Measurements from ENCODE around the gene DOCK3.
A peak's percentile ranks its signal among the peaks of the same experiment; 100 is the strongest.
"Not testable (repeated sequence)": the region's sequence is repeated elsewhere in the genome, so short reads cannot be mapped to it uniquely, and the experiment has no call there.

Gene DOCK3

DNA sequence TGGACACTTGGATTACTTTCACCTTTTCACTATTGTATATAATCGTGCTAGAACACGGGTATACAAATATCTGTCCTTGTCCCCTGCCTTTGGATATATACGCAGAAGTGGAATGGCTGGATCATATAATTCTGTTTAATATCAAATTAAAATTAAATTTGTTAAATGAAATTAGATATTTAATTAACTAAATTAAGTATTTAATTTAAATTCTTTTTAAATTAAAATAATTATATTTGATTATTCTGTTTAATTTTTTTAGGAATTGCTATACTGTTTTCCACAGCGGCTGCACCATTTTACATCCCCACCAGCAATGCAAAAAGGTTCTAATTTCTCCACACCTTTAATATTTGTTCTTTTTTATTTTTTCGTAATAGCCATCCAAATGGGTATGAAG is 84.3 kb downstream of the DOCK3 start:
- no peak overlapping the region for H3K27ac Mint-ChIP-seq
- no peaks in the 10 kb centered on the region for H3K4me1 Mint-ChIP-seq
- DNase-seq (no peak), ATAC-seq (no peak)
- H3K27me3 Mint-ChIP-seq = peaks cover 2% of the 10 kb centered on the region
- H3K36me3 Mint-ChIP-seq (ENCODE audit: low read depth) = no peaks in the 10 kb centered on the region
- H3K9me3 Mint-ChIP-seq = peaks cover 6% of the 10 kb centered on the region
- no peak overlapping the region for H3K4me3 Mint-ChIP-seq

DNA sequence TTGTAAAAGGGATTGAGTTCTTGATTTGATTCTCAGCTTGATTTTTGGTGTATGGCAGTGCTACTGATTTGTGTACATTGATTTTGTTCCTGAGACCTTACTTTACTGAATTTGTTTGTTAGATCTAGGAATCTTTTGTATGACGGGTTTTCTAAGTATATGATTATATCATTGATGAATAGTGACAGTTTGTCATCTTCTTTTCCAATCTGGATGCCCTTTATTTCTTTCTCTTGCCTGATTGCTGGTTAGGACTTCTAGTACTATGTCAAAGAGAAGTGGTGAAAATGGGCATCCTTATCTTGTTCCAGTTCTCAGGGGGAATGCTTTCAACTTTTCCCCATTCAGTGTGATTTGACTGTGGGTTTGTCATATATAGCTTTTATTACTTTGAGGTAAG is 103.0 kb downstream of the DOCK3 start:
- no peak overlapping the region for H3K4me3 Mint-ChIP-seq
- peaks cover 9% of the 10 kb centered on the region for H3K27me3 Mint-ChIP-seq
- H3K27ac Mint-ChIP-seq = no peak overlapping the region
- H3K4me1 Mint-ChIP-seq = no peaks in the 10 kb centered on the region
- no peak for DNase-seq
- H3K9me3 Mint-ChIP-seq = peaks cover 5% of the 10 kb centered on the region
- no peak for ATAC-seq
- peaks cover 5% of the 10 kb centered on the region for H3K36me3 Mint-ChIP-seq (ENCODE audit: low read depth)

DNA sequence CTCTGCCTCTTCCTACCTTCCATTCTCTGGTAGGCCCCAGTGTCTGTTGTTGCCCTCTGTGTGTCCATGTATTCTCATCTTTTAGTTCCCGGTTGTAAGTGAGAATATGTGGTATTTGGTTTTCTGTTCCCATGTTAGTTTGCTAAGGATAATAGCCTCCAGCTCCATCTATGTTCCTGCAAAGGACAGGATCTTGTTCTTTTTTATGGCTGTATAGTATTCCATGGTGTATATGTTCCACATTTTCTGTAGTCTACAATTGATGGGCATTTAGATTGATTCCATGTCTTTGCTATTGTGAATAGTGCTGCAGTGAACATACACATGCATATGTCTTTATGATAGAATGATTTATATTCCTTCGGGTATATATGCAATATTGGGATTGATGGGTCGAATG is 107.0 kb downstream of the DOCK3 start:
- not testable (repeated sequence) for H3K4me3 Mint-ChIP-seq, H3K4me1 Mint-ChIP-seq, DNase-seq, ATAC-seq, H3K27ac Mint-ChIP-seq, H3K27me3 Mint-ChIP-seq
- H3K9me3 Mint-ChIP-seq = peaks cover 20% of the 10 kb centered on the region
- H3K36me3 Mint-ChIP-seq (ENCODE audit: low read depth) = peaks cover 14% of the 10 kb centered on the region

DNA sequence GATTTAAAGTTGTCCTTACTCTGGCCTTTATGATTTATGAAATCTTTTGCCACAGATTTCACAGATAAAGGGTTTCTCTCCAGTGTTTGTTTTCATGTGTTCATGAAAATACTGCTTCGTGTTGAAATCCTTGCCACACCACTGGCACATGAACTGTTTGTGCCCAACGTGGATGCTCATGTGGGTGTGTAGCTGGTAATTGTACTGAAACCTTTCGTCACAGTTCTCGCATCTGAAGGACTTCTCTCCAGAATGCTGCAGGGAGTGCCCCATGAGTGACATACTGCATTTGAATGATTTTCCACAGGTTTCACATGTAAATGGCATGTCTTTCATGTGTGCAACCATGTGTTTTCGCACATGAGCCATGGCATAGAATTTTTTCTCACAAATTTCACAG is 111.9 kb downstream of the DOCK3 start:
- peaks cover 14% of the 10 kb centered on the region for H3K36me3 Mint-ChIP-seq (ENCODE audit: low read depth)
- H3K27me3 Mint-ChIP-seq = no peaks in the 10 kb centered on the region
- peaks cover 19% of the 10 kb centered on the region for H3K9me3 Mint-ChIP-seq
- H3K4me3 Mint-ChIP-seq = no peak overlapping the region
- H3K27ac Mint-ChIP-seq = no peak overlapping the region
- H3K4me1 Mint-ChIP-seq = no peaks in the 10 kb centered on the region
- DNase-seq = no peak
- no peak for ATAC-seq

DNA sequence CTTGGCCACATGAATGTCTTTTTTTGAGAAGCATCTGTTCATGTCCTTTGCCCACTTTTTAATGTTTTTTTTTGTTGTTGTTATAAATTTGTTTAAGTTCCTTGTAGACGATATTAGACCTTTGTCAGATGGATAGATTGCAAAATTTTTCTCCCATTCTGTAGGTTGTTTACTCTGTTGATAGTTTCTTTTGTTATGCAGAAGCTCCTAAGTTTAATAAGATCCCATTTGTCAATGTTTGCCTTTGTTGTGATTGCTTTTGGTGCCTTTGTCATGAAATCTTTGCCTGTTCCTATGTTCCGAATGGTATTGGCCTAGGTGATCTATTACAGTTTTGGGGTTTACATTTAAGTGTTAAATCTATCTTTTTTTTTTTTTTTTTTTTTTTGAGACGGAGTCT is 116.2 kb downstream of the DOCK3 start:
- not testable (repeated sequence) for ATAC-seq; H3K27me3 Mint-ChIP-seq; H3K4me3 Mint-ChIP-seq; H3K9me3 Mint-ChIP-seq; H3K4me1 Mint-ChIP-seq; H3K36me3 Mint-ChIP-seq (ENCODE audit: low read depth); H3K27ac Mint-ChIP-seq; DNase-seq

DNA sequence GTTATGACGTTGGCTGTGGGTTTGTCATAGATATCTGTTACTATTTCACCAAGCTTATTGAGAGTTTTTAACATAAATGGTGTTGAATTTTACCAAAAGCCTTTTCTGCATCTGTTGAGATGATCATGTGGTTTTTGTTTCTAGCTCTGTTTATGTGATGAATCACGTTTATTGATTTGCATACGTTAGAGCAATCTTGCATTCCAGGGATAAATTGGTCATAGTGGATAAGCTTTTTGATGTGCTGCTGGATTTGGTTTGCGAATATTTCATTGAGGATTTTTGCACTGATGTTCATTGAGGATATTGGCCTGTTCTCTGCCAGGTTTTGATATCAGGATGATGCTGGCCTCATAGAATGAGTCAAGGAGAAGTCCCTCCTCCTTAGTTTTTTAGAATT is 117.8 kb downstream of the DOCK3 start:
- no peak for DNase-seq
- Mint-ChIP-seq H3K4me3 (no peak overlapping the region), H3K4me1 (no peaks in the 10 kb centered on the region), H3K9me3 (no peaks in the 10 kb centered on the region), H3K27me3 (peaks cover under 1% of the 10 kb centered on the region), H3K27ac (no peak overlapping the region), H3K36me3 (ENCODE audit: low read depth) (no peaks in the 10 kb centered on the region)
- no peak for ATAC-seq

DNA sequence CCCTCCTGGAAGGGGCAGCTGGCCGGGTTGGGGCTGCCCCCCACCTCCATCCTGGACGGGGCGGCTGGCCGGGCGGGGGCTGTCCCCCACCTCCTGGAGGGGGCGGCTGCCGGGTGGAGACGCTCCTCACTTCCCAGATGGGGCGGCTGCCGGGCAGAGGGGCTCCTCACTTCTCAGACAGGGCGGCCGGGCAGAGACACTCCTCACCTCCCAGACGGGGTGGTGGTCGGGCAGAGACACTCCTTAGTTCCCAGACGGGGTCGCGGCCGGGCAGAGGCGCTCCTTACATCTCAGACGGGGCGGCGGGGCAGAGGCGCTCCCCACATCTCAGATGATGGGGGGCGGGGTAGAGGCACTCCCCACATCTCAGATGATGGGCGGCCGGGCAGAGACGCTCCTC is 129.1 kb downstream of the DOCK3 start:
- H3K27ac Mint-ChIP-seq, ATAC-seq, H3K4me3 Mint-ChIP-seq, DNase-seq, H3K4me1 Mint-ChIP-seq, H3K27me3 Mint-ChIP-seq: not testable (repeated sequence)
- H3K9me3 Mint-ChIP-seq = peaks cover 41% of the 10 kb centered on the region
- peaks cover 12% of the 10 kb centered on the region for H3K36me3 Mint-ChIP-seq (ENCODE audit: low read depth)

DNA sequence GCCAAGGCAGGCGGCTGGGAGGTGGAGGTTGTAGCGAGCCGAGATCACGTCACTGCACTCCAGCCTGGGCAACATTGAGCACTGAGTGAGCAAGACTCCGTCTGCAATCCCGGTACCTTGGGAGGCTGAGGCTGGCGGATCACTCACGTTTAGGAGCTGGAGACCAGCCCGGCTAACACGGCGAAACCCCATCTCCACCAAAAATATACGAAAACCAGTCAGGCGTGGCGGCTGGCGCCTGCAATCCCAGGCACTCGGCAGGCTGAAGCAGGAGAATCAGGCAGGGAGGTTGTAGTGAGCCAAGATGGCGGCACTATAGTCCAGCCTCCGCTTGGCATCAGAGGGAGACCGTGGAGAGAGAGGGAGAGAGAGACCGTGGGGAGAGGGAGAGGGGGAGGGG is 129.6 kb downstream of the DOCK3 start:
- H3K4me1 Mint-ChIP-seq, H3K4me3 Mint-ChIP-seq, H3K27ac Mint-ChIP-seq, H3K27me3 Mint-ChIP-seq, ATAC-seq, DNase-seq: not testable (repeated sequence)
- Mint-ChIP-seq H3K36me3 (ENCODE audit: low read depth) (peaks cover 12% of the 10 kb centered on the region), H3K9me3 (peaks cover 35% of the 10 kb centered on the region)

DNA sequence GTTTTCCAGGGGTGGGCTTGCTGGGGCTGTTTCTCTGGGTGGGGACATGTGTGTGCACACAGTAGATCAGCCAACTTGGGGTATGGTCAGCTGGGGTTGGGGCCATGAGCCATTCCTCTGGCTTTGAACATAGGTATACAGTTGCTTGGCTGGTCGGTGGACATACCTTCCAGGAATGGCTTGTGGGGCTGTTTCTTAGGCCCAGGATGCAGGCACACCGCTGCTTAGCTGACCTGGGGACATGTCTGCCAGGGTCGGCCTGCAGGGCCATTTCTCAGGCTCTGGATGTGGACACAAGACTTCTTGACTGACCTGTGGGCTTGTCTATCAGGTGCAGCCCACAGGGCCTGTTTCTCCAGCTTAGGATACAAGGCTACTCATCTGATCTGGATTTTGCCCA is 130.6 kb downstream of the DOCK3 start:
- no peak for DNase-seq
- H3K27ac Mint-ChIP-seq = no peak overlapping the region
- no peaks in the 10 kb centered on the region for H3K4me1 Mint-ChIP-seq
- H3K4me3 Mint-ChIP-seq = no peak overlapping the region
- peaks cover 26% of the 10 kb centered on the region for H3K9me3 Mint-ChIP-seq
- peaks cover 2% of the 10 kb centered on the region for H3K27me3 Mint-ChIP-seq
- no peak for ATAC-seq
- H3K36me3 Mint-ChIP-seq (ENCODE audit: low read depth) = peaks cover 7% of the 10 kb centered on the region

DNA sequence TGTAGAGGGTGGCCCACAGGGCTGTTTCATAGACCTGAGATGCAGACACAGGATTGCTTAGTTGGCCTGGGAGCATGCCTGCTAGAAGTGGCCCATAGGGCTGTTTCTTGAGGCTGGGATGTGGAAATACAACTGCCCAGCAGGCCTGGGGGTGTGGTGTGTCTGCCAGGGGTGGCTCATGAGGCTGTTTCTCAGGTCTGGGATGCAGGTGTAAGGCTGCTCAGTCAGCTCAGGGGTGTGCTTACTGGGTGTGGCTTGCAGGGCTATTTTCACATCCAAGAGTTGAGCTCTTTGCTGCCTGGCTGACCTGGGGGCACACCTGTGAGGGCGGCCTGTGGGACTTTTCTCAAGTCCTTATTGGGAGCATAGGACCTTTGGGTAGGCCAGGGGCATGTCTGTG is 131.3 kb downstream of the DOCK3 start:
- Mint-ChIP-seq H3K4me1 (no peaks in the 10 kb centered on the region), H3K27ac (no peak overlapping the region), H3K9me3 (peaks cover 19% of the 10 kb centered on the region), H3K4me3 (no peak overlapping the region), H3K27me3 (peaks cover 2% of the 10 kb centered on the region), H3K36me3 (ENCODE audit: low read depth) (peaks cover 6% of the 10 kb centered on the region)
- DNase-seq = no peak
- no peak for ATAC-seq

DNA sequence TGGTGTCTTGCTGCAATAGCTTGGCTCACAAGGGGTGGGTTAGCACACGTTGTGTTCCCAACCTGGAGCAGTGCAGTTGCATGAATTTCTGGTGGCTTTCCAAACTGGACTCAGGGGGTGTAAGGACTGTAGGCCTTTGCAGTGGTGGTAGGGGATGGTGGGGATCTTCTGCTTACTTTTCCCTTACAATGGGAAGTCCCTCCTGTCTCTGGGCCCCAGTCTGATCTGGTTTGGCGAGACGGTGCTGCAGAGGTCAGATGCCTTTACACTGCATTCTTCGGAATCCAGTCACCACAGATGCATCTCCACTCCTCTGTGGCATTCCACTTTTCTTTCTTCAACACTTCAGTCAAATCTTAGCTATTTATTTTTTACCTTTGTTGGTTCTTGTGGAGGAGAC is 132.1 kb downstream of the DOCK3 start:
- Mint-ChIP-seq H3K9me3 (peaks cover 11% of the 10 kb centered on the region), H3K36me3 (ENCODE audit: low read depth) (peaks cover 6% of the 10 kb centered on the region)
- no peak for ATAC-seq

DNA sequence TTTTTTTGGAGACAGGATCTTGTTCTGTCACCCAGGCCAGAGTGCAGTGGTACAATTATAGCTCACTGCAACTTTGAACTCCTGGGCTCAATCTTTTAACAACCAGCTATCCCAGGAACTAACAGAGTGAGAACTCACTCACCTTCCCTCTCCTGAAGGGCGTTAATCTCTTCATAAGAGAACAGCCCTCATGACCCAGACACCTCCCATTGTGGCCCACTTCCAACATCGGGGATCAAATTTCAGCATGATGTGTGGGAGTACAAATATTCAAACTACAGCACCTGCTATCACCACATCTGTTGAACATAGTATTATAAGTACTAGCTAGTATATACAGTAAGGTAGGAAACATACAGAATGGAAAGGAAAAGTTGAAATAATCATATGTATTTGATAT is 132.5 kb downstream of the DOCK3 start:
- H3K36me3 Mint-ChIP-seq (ENCODE audit: low read depth) = peaks cover 4% of the 10 kb centered on the region
- H3K9me3 Mint-ChIP-seq = peaks cover 7% of the 10 kb centered on the region
- ATAC-seq (no peak), DNase-seq (no peak)
- peaks cover 2% of the 10 kb centered on the region for H3K27me3 Mint-ChIP-seq
- no peak overlapping the region for H3K4me3 Mint-ChIP-seq
- no peak overlapping the region for H3K27ac Mint-ChIP-seq
- H3K4me1 Mint-ChIP-seq = no peaks in the 10 kb centered on the region

More for the DNA sequence above, 132.1 kb downstream of the DOCK3 start:
- Mint-ChIP-seq H3K4me3 (no peak overlapping the region), H3K27ac (no peak overlapping the region), H3K4me1 (no peaks in the 10 kb centered on the region), H3K27me3 (peaks cover 2% of the 10 kb centered on the region)
- DNase-seq = no peak

DNA sequence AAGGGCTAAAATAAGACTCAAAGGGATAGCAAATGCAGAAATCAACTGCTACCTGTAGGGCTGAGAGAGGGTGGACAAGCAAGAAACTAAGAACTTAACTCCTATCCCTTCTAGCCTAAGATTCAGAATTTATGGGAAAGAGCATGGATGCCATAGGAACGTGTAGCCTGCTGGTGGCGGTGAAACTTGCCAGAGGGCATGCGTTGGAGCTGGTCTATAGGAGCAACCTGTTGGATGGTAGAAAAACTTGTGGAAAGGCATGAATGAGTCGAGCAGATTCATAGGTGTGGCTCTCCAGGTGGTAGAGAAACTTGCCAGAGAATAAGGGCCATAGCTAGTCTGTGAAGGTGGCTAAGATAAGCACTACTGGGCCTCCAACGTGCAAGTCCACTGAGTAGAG is 137.2 kb downstream of the DOCK3 start:
- H3K36me3 Mint-ChIP-seq (ENCODE audit: low read depth) = no peaks in the 10 kb centered on the region
- no peak overlapping the region for H3K4me3 Mint-ChIP-seq
- H3K4me1 Mint-ChIP-seq = peaks cover 10% of the 10 kb centered on the region
- H3K27me3 Mint-ChIP-seq = peaks cover 2% of the 10 kb centered on the region
- H3K27ac Mint-ChIP-seq = no peak overlapping the region
- no peak for DNase-seq
- no peak for ATAC-seq
- no peaks in the 10 kb centered on the region for H3K9me3 Mint-ChIP-seq

DNA sequence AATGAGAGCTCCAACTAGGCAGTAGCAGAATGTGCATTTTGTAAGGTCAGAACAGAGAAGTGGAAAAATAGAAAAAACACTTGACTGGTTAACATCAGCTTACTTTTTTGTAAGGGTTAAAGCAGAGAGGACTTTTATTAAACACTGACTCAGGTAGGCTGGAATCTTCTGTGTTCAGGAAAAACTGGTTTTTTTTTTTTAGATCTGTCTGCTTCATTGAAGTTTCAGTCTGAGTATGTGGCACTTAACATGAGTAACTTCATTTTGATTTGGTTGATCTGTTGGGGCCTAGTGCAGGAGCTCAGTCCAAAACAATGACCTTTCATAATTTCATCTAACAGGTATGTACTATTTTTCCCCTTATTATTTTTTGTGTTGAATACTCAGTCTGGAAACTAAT is 141.1 kb downstream of the DOCK3 start:
- ATAC-seq (peak; percentile 28), DNase-seq (no peak)
- Mint-ChIP-seq H3K4me1 (peaks cover 10% of the 10 kb centered on the region), H3K27me3 (peaks cover under 1% of the 10 kb centered on the region), H3K36me3 (ENCODE audit: low read depth) (no peaks in the 10 kb centered on the region), H3K4me3 (no peak overlapping the region), H3K9me3 (peaks cover 7% of the 10 kb centered on the region), H3K27ac (no peak overlapping the region)

DNA sequence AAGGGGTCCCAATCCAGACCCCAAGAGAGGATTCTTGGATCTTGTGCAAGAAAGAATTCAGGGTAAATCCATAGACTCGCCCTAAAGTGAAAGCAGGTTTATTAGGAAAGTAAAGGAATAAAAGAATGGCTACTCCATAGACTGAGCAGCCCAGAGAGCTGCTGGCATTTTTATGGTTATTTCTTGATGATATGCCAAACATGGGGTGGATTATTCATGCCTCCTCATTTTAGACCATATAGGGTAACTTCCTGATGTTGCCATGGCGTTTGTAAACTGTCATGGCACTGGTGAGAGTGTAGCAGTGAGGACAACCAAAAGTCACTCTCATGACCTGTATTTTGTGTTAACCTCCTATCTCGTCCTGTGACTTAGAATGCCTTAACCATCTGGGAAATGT is 142.2 kb downstream of the DOCK3 start:
- no peak overlapping the region for H3K4me3 Mint-ChIP-seq
- peaks cover 2% of the 10 kb centered on the region for H3K27me3 Mint-ChIP-seq
- H3K36me3 Mint-ChIP-seq (ENCODE audit: low read depth) = no peaks in the 10 kb centered on the region
- DNase-seq (no peak), ATAC-seq (no peak)
- H3K27ac Mint-ChIP-seq = no peak overlapping the region
- peaks cover 10% of the 10 kb centered on the region for H3K4me1 Mint-ChIP-seq
- H3K9me3 Mint-ChIP-seq = peaks cover 7% of the 10 kb centered on the region

DNA sequence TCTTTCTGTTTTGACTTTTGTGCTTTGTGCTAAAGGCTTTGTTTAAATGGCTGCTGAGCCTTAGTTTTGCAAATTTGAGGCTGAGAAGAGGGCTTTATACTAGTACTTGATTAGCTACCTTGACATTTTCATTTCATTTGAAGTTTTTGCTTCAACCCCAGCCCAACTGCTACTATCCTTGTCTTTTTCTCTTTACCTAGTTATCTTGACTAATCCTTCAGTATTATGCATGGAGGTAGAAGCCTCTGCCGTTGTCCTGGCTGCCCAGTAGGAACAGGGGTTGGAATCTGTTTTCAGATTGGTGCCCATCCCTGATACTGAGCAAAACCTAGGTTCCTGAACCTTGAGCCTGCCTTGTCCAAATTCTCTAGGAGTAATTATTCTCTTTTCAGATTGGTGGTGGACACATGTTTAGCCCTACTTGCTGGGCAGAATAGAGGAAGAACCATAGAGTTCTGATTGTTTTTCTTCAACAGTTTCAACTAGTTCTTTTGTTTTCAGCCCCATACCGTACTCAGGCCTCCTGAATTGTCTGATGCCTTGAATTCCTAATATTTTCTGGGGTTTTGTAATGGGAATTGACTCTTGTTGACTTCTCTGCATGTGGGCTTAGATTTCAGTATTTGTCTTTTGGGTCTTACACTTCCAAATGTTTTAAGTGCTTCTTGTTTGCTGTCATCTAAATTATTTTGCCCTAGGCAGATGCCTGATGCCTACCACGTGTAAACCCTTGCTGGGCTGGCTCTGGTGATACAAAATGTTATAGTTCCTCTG is 143.2 kb downstream of the DOCK3 start:
- Mint-ChIP-seq H3K27me3 (peaks cover 2% of the 10 kb centered on the region), H3K27ac (no peak overlapping the region), H3K4me1 (peaks cover 10% of the 10 kb centered on the region), H3K36me3 (ENCODE audit: low read depth) (no peaks in the 10 kb centered on the region), H3K4me3 (no peak overlapping the region), H3K9me3 (peaks cover 7% of the 10 kb centered on the region)
- no peak for DNase-seq
- no peak for ATAC-seq

Measured in activated naive CD8-positive, alpha-beta T cell treated with anti-CD3 and anti-CD28 coated beads, Interleukin-2, amount 50 U/mL, for 24 hours (primary cell).